Effector memory CD4-positive, alpha-beta T cell (primary cell): Measurements from ENCODE around the gene CBARP.
"Not testable (repeated sequence)": the region's sequence is repeated elsewhere in the genome, so short reads cannot be mapped to it uniquely, and the experiment has no call there.

Source experiments
- DNase-seq, 3 donors: peaks; one replicate each; pipeline ENCODE4 v3.0.0-alpha.2; 2020
- H3K27ac ChIP-seq: 2 replicates; pipeline ENCODE4 v1.7.0; 2013; ENCODE audit warnings: mild to moderate bottlenecking, low read length, moderate library complexity; ENCODE audit not compliant: insufficient read depth, poor library complexity, severe bottlenecking
- H3K27me3 ChIP-seq: replicated peaks from 2 replicates; pipeline ENCODE4 v1.7.0; 2013; ENCODE audit warnings: mild to moderate bottlenecking, low read length; ENCODE audit not compliant: insufficient read depth, control insufficient read depth, poor library complexity, severe bottlenecking
- H3K36me3 ChIP-seq: 2 replicates; pipeline ENCODE4 v1.7.0; 2013; ENCODE audit warnings: mild to moderate bottlenecking, low read length, moderate library complexity; ENCODE audit not compliant: control insufficient read depth, insufficient read depth
- H3K4me1 ChIP-seq: 2 replicates; pipeline ENCODE4 v1.7.0; 2013; ENCODE audit warnings: low read length, mild to moderate bottlenecking; ENCODE audit not compliant: control insufficient read depth, insufficient read depth, poor library complexity, severe bottlenecking
- H3K4me3 ChIP-seq: 2 replicates; pipeline ENCODE4 v1.7.0; 2013; ENCODE audit warnings: low read length, low read depth, mild to moderate bottlenecking; ENCODE audit not compliant: insufficient read depth, poor library complexity, severe bottlenecking
- H3K9me3 ChIP-seq: 2 replicates; pipeline ENCODE4 v1.7.0; 2013; ENCODE audit warnings: mild to moderate bottlenecking, low read length, moderate library complexity; ENCODE audit not compliant: control insufficient read depth

CBARP gene

GRCh38 chr19:1217366-1217765 is 20.4 kb downstream of the CBARP start:
- H3K4me3 ChIP-seq: no peak overlapping the region
- peaks cover 28% of the 10 kb centered on the region for H3K36me3 ChIP-seq
- no peaks in the 10 kb centered on the region for H3K27me3 ChIP-seq
- H3K27ac ChIP-seq: no peak overlapping the region
- H3K4me1 ChIP-seq: peaks cover 20% of the 10 kb centered on the region
- no peaks in the 10 kb centered on the region for H3K9me3 ChIP-seq
- no peak for DNase-seq

DNA sequence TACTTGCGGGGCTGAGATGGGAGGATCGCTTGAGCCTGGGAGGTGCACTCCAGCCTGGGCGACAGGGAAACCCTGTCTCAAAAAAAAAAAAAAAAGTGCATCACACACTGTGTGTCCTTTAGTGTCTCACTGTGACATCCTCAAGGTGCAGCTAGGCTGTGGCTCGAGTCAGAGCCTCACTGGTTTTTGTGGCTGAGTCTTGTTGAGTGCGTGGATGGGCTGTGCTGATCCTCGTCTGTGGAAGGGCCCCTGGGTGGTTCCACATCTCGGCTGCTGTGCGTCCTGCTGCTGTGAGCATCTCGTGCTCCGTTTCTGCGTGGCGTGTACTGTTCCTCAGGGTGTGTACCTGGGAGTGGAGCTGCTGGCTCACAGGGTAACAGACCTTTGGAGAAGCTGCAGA is 21.0 kb downstream of the CBARP start:
- H3K4me3 ChIP-seq: no peak overlapping the region
- DNase-seq: no peak
- H3K27ac ChIP-seq: no peak overlapping the region
- H3K27me3 ChIP-seq: no peaks in the 10 kb centered on the region
- peaks cover 23% of the 10 kb centered on the region for H3K36me3 ChIP-seq
- no peaks in the 10 kb centered on the region for H3K9me3 ChIP-seq
- peaks cover 20% of the 10 kb centered on the region for H3K4me1 ChIP-seq

GRCh38 chr19:1214862-1215731 is 22.7 kb downstream of the CBARP start:
- H3K27me3 ChIP-seq: no peaks in the 10 kb centered on the region
- H3K27ac ChIP-seq: peak overlapping the region; percentile 11
- no peak for DNase-seq
- no peak overlapping the region for H3K4me3 ChIP-seq
- H3K9me3 ChIP-seq: no peaks in the 10 kb centered on the region
- peaks cover 25% of the 10 kb centered on the region for H3K4me1 ChIP-seq
- H3K36me3 ChIP-seq: peaks cover 9% of the 10 kb centered on the region

- H3K27me3 ChIP-seq: no peaks in the 10 kb centered on the region
- H3K4me1 ChIP-seq: peaks cover 31% of the 10 kb centered on the region
- peaks cover 11% of the 10 kb centered on the region for H3K36me3 ChIP-seq
- H3K4me3 ChIP-seq: no peak overlapping the region
- DNase-seq: no peak
- H3K27ac ChIP-seq: peak overlapping the region; percentile 11
- no peaks in the 10 kb centered on the region for H3K9me3 ChIP-seq
Observed at GRCh38 chr19:1214299-1214861, 23.4 kb downstream of the CBARP start.

DNA sequence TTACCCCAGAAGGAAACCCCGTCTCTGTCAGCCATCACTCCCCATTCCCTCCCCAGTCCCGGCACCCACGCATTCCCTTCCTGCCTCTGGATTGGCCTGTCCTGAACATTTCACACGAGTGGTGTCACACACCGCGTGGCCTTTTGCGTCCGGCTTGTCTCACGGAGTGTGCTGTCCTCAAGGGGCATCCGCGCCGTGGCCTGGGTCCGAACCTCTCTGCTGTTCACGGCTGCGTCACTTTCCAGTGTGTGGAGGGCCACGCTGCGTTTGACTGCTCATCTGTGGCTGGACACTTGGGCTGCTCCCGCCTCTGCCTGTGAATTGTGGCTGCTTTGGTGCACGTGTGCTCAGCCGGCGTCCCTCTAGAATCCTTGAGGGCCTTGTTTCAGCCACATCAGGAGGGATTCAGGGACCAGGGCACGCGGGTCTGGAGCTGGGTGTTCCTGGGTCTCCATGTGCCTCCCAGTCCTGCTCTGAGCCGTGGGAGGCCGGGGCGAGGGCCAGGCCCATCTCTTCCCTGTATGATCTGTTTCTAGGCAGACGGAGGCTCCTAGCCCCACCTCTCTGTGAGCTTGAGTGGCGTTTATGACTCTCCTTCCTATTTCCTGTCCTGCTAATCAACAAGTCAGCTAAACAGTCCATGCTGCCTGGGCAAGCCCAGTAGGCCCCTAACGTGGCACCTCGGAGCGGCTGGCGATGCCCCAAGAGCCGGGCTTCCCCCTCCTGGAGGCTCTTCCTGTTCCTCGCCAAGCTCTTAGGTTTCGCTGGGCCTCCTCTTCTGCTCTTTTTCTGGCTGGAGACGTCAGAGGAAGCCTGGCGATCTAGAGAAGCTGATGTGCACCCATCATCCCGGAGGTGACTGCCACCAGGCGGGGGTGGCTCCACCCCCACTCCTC is 24.2 kb downstream of the CBARP start:
- H3K27ac ChIP-seq: peak overlapping the region; percentile 66

GRCh38 chr19:1211494-1212234 is 26.1 kb downstream of the CBARP start:
- Histone ChIP-seq H3K36me3 (peaks cover 7% of the 10 kb centered on the region), H3K27ac (no peak overlapping the region), H3K9me3 (no peaks in the 10 kb centered on the region), H3K27me3 (no peaks in the 10 kb centered on the region), H3K4me1 (peaks cover 45% of the 10 kb centered on the region), H3K4me3 (no peak overlapping the region)
- DNase-seq: no peak

More for the DNA sequence above, 24.2 kb downstream of the CBARP start:
- Histone ChIP-seq H3K9me3 (no peaks in the 10 kb centered on the region), H3K4me3 (peak overlapping the region; percentile 13), H3K27me3 (no peaks in the 10 kb centered on the region), H3K4me1 (peaks cover 35% of the 10 kb centered on the region), H3K36me3 (peaks cover 8% of the 10 kb centered on the region)
- peak; percentile 39 to 62 (median 54) for DNase-seq

GRCh38 chr19:1210227-1210538 is 27.6 kb downstream of the CBARP start:
- Histone ChIP-seq H3K4me1 (peaks cover 50% of the 10 kb centered on the region), H3K4me3 (no peak overlapping the region)
- DNase-seq: no peak

DNA sequence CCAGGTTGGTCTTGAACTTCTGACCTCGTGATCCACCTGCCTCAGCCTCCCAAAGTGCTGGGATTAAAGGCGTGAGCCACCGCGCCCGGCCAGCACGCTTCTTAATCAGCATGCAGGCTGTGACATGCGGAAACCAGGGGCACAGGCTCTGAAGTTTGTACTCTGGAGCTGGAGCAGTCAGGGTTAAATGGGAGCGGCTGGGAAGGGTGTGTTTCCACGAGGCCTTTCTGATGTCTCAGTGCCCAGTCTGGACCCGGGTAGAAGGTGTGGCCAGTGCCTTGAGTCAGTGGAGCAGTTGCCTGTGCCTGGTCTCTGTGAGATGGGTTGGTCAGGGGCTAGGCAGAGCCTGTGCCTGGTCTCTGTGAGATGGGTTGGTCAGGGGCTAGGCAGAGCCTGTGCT is 29.0 kb downstream of the CBARP start:
- peaks cover 42% of the 10 kb centered on the region for H3K4me1 ChIP-seq
- not testable (repeated sequence) for H3K4me3 ChIP-seq, H3K27ac ChIP-seq, H3K9me3 ChIP-seq, H3K27me3 ChIP-seq, DNase-seq, H3K36me3 ChIP-seq

More at GRCh38 chr19:1210227-1210538, 27.6 kb downstream of the CBARP start:
- H3K9me3 ChIP-seq: no peaks in the 10 kb centered on the region
- H3K27ac ChIP-seq: no peak overlapping the region
- H3K36me3 ChIP-seq: peaks cover 7% of the 10 kb centered on the region
- no peaks in the 10 kb centered on the region for H3K27me3 ChIP-seq

- peak overlapping the region; percentile 91 for H3K4me3 ChIP-seq
- peak overlapping the region; percentile 62 for H3K27ac ChIP-seq
- peak in 1 of 3 donors; percentile 9 for DNase-seq
- no peaks in the 10 kb centered on the region for H3K27me3 ChIP-seq
- H3K36me3 ChIP-seq: peaks cover 7% of the 10 kb centered on the region
- no peaks in the 10 kb centered on the region for H3K9me3 ChIP-seq
- H3K4me1 ChIP-seq: peaks cover 41% of the 10 kb centered on the region
Observed at GRCh38 chr19:1206864-1207450, 30.8 kb downstream of the CBARP start.
